Inflammatory macrophage treated with lipopolysaccharide for 4 hours (primary cell): Measurements from ENCODE around the gene VWF.

ENCODE experiments used
- DNase-seq: peaks from one replicate; pipeline ENCODE4 v3.0.0-alpha.2; 2020

Gene VWF

GRCh38 chr12:5976711-5977110, 147.8 kb downstream of the VWF start:
- DNase-seq = no peak

DNA sequence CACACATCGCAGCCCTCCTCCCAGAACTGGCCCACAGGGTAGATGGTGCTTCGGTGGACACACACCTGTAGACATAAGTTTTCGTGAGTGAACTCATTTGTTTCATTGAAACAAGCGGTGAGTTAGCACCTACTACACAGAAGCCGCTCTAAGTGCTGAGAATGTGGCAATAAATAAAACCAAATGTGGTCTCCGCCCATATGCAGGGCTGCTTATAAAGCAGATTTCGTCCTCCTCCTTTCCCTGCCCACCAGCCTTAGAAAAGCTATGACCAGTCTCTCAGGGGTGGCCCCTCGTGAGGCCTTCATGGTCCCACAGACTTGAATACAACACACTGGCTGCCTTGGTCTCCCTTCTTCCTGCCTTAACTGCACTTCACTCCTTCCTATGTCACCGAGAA, 148.3 kb downstream of the VWF start:
- DNase-seq = no peak

DNA sequence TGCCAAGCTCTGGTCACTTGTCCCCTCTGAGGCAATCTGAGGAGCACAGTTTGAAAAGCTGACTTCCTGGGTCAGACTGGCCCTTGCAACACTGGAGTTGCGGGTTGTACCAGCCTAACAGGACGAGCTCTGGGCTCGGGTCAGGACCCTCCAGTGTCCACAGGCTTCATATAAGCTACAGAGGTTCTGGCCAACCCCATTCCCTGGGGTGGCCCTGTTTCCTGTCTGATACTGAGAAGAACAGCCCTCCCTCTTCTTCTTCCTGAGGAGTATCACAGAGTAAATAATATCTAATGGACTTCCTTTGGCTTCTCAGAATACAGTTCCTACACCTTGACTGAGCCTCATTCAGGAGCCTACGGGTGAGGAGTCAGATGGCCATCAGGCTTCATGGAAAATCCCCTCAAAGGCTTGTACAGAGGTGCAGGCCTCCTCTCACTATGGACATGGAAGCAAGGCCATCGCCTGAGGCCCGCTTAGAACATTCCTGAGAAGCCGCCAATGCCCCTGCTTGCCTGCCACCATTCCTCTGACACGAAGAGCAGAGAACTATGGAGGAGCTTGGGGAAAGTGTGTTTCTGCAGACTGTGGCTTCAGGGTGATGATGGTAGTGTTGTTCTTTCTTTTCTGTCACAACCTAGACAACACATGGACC, 150.9 kb downstream of the VWF start:
- DNase-seq = no peak

DNA sequence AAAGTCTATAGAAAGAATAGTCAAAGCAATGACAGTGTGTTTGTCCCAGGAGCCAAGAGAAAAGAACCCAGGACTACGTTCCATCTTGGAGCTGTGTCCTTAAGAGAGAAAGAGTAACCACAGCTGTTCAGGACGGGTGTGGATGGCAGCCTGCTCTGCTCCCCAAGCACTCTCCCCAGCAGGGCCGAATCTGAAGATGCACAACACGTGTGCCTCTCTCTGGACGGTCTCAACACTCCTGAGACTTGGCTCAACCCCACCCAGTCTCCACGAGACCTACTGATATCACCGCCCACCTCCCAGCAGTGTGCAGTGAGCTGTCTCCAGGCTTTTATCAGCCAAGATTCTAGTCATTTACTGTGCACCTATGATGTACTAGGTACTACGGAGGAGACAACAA, 152.1 kb downstream of the VWF start:
- DNase-seq = no peak

GRCh38 chr12:5971194-5971850, 153.1 kb downstream of the VWF start:
- DNase-seq = no peak

DNA sequence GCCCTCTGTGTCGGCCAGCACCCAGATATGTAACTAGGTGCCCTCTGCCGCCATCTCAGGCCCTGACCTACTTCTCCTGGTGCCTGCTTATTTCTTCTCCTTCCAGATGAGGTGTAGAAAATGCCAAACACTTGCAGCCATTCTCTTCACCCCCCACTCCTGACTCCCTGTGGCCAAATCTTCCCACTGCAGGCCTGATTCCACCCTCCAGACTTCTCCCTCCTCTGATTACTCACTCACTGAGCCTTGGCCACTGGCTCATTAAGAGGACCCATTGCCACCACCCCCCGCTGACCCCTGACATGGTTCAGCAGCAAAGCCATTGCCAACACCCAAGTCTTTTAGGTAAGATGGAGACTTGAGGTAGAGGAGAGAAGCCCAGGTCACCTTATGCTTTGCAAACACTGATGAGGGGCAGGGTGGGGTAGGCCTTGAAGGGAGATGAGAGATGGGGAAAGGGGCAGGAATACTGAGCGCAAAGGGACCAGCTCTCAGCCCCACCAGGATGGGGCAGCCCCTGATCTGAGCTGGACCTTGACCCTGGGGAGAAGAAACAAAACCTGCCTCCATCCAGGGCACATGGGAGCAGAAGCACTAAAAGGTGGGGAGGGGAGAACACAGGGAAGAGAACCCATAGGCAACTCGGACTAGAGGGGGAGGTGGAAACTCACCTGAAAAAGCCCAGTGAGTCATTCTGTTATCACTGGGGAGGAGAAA, 154.3 kb downstream of the VWF start:
- no peak for DNase-seq

DNA sequence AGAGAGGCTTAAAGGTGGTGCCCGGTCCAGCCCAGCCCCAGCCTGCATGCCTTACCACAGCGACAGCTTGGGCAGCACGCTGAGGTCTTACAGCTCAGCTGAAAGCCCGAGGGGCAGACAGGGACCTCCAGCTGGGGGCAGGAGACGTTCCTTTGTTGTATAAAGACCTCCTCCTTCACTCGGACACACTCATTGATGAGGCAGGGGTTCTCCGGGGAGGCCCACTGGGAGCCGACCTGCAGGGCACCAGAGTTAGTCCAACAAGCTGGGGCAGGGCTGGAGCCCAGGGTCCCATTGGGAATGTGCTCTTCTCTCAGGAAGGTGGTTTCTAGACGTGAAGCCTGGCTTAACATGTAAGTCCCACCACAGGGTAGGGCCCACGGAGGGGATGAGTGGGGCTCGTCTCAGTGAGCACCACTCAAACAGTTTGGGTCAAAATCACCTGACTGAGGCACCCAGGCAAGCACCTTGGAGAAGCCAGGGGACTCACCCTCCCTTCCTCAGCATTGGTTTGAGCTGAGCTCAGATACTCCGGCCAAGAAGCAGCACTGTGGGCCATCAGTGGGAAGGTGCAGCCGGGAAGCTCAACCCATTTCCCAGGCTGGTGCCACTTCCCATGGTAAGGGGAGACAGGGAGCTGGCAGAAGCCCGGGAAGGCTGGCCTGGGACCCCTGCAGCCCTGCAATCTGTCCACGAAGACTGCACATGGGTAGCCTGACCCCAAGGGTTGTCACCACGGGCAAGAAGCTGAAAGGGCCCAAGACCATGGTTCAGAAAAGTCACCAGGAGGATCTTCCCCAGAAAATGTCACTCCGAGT, 155.1 kb downstream of the VWF start:
- no peak for DNase-seq

DNA sequence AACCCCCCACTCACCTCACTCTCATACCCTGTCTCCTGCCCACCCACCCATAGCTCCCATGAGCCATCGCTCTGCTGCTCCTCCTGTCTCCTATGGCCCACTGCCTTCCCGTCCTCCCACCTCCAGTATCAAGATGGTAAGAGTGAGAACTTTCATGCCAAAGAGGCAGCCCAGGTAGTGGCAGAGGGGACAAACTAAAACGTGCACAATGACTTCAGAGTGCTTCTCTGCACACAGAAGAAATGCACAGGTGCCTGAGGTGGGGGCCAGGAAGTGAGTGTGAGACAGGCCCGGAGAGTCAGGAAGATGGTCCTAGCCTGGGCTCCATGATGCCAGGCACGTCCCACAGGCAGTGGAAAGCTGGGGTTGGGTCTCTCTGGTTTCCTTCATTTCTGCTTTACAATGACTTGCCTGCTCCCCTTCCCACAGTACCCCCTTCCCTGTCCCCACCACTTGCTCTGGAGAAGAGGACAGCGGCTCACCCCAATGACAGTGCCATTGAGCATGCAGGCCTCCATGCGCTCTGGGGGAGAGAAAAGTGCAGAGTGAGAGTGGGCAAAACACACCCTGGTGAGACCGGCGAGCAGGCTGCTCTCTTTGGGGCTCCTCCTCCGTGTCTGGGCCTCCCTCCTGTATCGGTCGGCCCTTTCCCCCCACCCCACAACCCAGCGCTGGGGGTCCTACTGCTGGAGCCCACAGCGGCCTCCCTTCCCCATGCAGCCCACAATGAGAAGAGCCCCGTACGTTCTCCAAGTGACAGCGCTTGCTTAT, 156.6 kb downstream of the VWF start:
- no peak for DNase-seq

GRCh38 chr12:5966486-5967095, 157.9 kb downstream of the VWF start:
- no peak for DNase-seq

DNA sequence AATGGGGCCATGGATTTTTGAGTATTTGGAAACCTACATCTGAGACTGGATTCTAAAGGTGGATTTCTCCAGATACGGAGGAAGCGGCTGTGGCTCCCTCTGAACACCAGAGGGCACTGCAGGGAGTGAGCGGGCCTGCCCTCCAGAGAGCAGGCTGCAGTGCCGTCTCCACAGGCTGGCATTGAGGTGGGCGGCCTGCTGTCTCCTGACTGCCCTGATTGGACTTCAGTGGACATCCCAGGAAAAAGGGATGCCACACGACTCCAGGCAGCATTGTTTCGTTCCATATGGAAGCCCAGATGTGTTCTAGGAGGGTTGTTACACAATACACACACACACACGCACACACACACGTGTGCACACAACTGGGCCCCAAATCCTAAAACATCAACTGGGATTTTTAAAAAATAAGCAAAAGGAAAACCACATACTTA, 158.5 kb downstream of the VWF start:
- peak; percentile 55 for DNase-seq

GRCh38 chr12:5964913-5965900, 159.3 kb downstream of the VWF start:
- DNase-seq = no peak

- no peak for DNase-seq
Observed at GRCh38 chr12:5963515-5963914, 161.0 kb downstream of the VWF start.

DNA sequence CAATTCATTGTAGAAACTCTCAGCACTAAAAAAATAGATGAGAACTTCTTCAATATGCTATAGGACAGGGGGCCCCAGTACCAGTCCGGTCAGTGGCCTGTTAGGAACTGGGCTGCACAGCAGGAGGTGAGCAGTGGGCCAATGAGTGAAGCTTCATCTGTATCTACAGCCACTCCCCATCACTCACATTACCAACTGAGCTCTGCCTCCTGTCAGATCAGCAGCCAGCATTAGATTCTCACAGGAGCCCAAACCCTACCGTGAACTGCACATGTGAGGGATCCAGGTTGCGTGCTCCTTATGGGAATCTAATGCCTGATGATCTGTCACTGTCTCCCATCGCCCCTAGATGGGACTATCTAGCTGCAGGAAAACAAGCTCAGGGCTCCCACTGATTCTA, 163.7 kb downstream of the VWF start:
- DNase-seq = no peak

DNA sequence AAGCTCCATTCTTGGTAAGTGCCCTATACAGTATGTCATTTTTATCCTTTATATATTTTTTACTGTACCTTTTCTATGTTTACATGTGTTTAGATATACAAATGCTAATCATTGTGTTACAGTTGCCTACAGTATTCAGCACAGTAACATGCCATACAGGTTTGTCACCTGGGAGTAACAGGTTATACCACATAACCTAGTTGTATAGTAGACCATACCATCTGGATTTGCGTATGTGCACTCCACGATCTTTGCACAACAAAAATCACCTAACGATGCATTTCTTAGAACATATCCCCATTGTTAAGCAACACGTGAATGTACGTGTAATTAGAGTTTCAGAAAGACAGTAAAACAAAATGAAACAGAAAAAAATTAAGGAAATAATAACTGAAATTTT, 167.5 kb downstream of the VWF start:
- no peak for DNase-seq

DNA sequence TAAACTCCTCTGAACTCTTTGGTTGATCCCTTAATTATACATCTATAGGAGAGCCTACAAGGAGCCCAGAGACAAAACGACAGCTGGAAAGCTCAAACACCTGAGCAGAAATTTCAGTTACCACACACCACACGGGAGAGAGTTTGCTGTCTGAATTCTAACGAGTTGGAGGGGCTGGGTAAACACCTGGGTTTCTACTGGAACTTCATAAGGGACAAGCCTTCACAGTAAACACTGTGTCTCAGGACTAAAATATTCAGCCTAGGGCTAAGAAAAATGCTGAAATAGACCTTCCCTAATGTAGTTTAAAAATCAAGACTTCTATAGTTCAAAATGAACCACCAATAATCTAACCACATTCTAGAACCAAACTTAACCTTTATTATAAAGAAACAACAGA, 169.8 kb downstream of the VWF start:
- no peak for DNase-seq

DNA sequence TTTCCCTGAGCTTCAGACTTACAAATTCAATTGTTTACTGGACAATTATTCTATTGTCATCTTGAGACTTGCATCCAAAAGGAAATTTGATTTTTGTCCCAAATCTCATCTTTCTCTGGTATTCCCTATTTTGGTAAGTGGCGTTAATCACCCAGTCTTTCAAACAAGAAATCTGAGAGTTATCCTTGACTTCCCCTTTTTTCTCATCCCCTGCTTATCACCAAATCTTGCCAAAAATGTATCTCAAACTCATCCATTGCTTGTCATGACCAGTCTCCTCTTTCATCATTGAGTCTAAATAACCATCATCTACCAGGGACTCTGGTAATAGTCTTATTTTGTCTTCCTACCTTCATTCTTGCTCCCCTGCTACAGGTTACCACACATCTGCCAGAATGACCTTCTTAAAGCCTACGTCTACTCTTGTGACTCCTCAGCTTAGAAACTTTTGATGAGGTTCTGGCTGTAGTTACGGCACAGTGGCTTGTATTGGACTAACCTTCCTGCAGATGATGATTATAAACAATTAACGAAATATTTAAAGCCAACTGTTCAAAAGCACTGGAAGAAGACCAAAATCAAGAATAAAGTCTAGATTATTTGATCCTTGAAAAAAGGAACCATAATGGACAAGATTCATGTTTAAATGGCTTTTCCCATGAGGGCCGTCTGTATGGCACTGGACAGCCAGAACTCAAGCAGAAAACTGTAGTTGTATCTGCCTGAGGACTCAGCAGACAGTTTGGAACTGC, 170.5 kb downstream of the VWF start:
- DNase-seq = no peak

- DNase-seq = no peak
Observed at GRCh38 chr12:5952031-5952430, 172.4 kb downstream of the VWF start.

GRCh38 chr12:5948696-5949095, 175.8 kb downstream of the VWF start:
- DNase-seq = no peak

DNA sequence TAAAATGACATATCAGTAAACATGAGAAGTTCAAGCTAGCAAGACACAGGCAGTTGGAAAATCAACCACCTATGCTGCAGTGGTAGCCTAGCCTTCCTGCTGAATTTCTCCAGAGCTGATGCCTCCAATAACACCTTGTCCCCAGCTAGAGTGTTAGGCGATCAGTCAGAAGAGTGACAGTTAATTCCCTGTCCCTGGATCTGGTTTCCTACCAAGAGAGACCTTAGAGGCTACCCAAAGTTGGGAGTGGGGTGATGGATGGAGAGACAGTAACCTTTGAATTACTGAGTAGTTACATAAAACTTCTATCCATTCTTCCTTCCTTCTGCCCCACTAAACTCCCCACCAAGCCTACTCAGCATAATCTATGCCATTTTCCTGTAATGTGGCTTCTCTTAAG, 177.5 kb downstream of the VWF start:
- DNase-seq = no peak

DNA sequence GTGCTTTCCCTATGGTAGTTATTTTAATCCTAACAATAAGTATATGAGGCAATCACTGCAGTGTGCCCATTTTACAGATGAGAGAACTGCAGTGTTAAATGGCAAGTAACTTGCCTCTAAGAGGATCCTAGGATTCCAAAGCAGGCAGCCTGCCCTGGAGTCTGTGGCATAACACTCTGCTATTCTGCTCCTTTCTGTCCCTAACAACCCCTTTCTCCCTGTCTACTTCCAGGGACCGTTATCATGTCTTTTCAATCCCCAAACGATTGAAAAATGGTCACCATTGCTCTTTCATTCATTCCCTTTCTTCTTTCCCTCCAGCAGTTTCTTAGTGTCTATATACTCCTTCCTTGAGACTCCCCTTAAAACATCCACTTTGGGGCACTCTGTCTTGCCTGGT, 178.1 kb downstream of the VWF start:
- DNase-seq = no peak
